C4-2B (cell line): ENCODE measurements around the gene TMEM151A.
"Not testable (repeated sequence)": the region's sequence is repeated elsewhere in the genome, so short reads cannot be mapped to it uniquely, and the experiment has no call there.

Experiments
- H3K27ac ChIP-seq: fragments of 450-650 bp; 2 replicates; pipeline ENCODE4 v1.5.1; 2017
- ZFX ChIP-seq: fragments of 450-650 bp; IDR thresholded peaks from 2 replicates; pipeline ENCODE4 v1.6.1; 2017
- TF ChIP-seq, protein P1 (sequence below): fragments of 450-650 bp; conservative IDR thresholded peaks from 2 replicates; pipeline ENCODE4 v1.5.1; 2017; ENCODE audit warnings: mild to moderate bottlenecking

TMEM151A gene

DNA sequence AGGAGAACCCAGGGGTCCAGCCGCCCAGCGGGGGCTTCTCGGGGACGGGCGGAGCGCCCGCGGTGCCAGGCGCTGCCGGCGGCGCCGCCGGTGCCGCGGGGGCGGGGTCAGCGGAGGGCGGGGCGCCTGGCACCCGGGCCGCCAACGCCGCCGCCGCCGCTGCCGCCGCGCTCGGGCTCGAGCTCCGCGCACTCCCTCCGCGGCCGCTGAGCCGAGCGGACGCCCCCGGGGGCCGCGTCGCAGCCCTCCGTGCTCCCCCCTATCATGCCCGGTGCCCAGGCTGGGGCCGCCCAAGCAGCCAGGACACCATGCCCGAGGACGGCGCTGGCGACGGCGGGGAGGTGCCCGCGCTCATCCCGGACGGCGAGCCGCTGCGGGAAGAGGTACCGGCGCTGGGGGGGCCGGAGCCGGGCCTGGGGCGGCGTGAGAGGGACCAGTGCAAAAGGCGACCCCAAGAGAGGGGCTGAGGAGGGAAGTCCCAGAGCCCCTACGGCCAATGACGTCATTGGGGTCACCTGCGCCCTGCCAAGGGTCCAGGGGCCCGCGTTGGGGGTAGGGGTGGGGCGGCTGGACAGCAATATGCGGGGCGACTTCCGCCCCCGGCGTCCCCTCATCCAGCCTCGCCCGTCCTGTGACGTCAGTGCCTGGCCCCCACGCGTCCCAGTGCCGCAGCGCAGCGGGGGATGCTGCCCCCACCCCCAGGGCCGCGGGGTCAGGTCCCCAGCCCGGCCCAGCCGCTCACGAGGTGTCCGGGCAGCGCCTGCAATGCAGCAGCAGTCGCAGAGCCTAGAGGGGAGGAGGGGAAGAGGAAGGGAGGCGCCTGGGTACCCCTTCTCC is at the start of gene TMEM151A:
TMEM151A (plus strand) TSS at position 189 of the 837 bp plus-strand sequence; CDS start at position 309, 120 bp downstream.
- TF ChIP-seq, protein P1, sequence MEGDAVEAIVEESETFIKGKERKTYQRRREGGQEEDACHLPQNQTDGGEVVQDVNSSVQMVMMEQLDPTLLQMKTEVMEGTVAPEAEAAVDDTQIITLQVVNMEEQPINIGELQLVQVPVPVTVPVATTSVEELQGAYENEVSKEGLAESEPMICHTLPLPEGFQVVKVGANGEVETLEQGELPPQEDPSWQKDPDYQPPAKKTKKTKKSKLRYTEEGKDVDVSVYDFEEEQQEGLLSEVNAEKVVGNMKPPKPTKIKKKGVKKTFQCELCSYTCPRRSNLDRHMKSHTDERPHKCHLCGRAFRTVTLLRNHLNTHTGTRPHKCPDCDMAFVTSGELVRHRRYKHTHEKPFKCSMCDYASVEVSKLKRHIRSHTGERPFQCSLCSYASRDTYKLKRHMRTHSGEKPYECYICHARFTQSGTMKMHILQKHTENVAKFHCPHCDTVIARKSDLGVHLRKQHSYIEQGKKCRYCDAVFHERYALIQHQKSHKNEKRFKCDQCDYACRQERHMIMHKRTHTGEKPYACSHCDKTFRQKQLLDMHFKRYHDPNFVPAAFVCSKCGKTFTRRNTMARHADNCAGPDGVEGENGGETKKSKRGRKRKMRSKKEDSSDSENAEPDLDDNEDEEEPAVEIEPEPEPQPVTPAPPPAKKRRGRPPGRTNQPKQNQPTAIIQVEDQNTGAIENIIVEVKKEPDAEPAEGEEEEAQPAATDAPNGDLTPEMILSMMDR, result no peak
- TF ChIP-seq ZFX, result no peak
- no peak within 1 kb of the TSS for H3K27ac ChIP-seq

DNA sequence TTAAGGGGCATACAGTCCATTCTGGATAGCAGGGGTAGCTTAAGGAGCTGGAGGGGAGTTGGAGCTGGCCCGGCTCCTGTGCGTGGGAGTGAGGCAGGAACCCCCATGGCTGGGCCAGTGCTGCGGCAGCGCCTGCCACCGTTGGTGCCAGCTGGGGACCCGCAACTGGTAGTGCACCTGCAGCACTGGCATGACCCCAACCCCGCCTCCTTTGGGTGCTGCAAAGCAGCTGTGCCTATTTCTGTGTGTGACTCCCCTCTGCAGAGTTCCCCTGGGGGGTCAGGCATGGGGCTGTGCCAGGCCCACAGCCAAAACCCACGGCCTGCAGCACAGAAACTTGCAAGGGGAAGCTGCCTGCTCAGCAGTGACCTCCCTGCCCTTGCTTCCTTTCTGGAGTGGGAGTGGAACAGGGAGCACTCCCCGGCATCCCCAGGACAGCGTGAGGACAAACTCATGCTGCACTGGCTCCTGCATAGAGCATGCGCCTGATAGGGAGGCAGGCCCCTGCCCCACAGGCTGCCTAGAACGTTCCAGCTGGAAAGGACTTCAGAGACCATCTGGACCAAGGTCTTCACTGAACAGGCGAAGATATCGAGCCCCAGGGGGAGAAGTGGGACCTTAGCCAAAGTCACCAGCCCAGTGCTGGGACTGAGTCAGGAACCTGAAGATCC is 49.5 kb upstream of the TMEM151A start:
- TF ChIP-seq, protein P1, result no peak
- TF ChIP-seq ZFX, result no peak
- no peak overlapping the region for H3K27ac ChIP-seq

DNA sequence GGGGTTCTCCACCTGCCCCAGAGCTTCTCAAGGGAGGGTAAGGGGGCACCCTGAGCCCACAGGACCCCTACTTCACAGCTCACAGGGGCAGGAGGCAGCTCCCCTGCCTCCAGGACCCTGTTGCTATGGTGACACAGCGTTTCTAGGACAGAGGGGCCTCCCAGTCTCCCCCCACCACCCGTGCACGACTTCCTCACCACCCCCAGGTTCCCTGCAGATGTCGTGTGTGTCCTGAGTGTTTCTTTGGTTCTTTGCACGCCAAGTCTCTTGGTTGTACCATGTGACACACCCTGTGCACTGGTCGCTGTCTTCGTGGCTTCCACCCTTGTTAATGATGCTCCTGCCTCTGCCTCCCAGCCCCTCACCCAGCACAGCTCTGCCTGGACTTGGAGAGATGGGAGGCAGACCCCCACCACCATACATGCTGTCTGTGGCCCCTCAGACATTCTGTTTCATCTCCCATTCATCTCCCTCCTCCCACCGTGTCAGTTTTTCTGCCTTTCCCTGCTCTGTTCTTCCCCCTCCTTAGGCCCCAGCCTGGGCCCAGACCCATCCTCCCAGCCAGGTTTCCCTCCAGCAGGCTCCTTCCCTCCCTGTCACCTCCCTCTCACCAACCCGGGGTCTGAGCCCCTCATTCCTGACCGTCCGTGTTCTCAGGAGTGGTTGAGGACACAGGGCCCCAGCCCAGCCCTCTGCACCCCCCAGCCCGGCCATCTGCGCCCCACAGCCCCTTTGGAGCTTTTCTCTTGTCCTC is 47.7 kb upstream of the TMEM151A start:
- no peak for TF ChIP-seq ZFX
- TF ChIP-seq, protein P1, result no peak
- H3K27ac ChIP-seq, result no peak overlapping the region

DNA sequence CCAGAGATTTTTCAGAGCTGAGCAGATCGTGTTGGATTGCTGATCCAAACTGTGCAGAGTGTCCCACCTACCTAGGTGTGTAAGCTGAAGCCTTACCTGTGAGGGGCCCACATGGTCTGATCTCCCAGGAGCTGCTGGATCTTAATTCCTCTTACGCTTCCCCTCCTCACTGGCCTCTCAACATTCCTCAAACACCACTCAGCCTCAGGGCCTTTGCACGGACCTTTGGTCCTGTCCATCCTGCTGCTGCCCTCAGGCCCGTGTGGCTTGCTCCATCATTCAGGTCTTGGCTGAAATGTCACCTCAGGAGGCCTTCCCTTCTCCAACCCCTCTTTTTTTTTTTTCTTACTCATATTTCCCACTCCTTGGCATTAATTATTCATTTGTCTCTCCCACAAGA is 44.4 kb upstream of the TMEM151A start:
- TF ChIP-seq ZFX, result no peak
- no peak overlapping the region for H3K27ac ChIP-seq

DNA sequence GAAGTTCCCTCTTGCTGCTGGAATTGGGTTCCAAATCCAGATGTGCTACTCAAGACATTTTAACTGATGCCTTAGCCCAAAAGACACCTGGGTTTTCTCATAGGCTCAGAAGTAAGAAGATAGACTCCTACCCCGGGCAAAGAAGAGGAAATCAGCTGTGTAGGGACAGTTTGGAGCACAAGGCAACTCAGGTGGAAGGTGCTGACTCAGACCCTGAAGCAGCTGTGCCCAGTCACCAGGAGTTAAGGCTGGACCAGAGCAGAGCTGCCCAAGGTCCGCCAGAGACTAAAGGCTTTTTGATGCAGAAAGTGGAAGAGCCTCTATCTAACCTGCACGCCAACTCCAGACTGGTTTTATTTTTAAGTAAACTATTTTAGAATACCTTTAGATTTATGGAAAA is 43.9 kb upstream of the TMEM151A start:
- no peak overlapping the region for H3K27ac ChIP-seq
- TF ChIP-seq, protein P1, result no peak
- TF ChIP-seq ZFX, result no peak

DNA sequence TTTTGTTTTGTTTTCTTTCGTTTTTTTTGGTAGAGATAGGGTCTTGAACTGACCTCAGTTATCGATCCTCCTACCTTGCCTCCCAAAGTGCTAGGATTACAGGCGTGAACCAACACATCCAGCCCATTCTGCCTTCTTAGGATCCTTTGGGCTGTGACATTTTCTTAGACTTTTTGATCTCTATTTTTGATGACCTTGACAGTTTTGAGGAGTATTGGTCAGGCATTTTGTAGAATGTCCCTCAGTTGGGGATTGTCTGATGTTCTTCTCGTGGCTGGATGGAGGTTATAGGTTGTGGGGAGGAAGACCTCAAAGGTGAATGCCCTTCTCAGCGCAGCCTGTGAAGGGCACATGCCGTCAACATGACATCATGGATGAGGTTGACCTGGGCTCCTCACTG is 42.8 kb upstream of the TMEM151A start:
- H3K27ac ChIP-seq, result no peak overlapping the region
- no peak for TF ChIP-seq ZFX
- TF ChIP-seq, protein P1, result no peak

DNA sequence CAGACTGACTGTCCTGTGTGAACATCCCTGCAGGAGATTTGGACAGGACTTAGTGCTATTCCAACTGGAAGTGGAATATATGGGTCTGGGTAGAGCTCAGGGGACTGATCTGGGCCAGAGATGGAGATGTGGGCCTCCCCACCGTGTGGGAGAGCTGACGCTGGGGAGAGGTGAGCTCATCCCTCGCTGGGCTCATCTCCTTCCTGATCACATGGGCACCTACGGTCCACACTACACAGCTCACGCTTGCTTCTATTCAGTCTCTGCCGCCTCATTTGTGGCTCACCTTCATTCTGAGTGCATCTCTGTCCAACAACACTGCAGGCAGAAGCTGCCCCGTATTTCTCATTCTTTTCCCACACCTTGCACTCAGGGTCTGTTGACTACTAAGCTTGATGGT is 39.9 kb upstream of the TMEM151A start:
- TF ChIP-seq, protein P1, result no peak
- H3K27ac ChIP-seq, result no peak overlapping the region

DNA sequence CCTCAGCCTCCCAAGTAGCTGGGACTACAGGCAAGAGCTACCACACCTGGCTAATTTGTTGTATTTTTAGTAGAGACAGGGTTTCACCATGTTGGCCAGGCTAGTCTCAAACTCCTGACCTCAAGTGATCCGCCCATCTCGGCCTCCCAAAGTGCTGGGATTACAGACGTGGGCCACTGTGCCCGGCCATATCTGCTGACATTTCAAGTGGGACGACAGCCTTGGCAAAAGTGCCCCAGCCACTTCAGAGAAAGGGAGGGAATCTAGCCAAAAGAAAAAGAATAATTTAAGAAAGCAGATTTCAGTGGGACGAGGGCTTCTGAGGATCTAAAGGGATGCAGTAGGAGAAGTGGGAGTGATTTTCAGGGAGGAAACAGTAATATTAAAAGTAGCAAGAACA is 38.6 kb upstream of the TMEM151A start:
- not testable (repeated sequence) for H3K27ac ChIP-seq
